Lower lobe of right lung (tissue), 2 donors: Measurements from ENCODE around the gene SMARCC2. TPM values are rescaled to one million over a fixed set of nuclear protein-coding genes. Genes with fewer than 3 reads are reported as not detected.
A peak's percentile ranks its signal among the peaks of the same experiment; 100 is the strongest.

Source experiments
- ATAC-seq, 2 donors: fragments of 200-7000 bp; cut with Tn5 transposase; one replicate each; pipeline ENCODE4 v1.9.1; 2020 to 2022; ENCODE audit warnings: mild to moderate bottlenecking in 2 of 2, moderate library complexity in 2 of 2
- DNase-seq: peaks from one replicate; pipeline ENCODE4 v3.0.0-alpha.2; 2020
- H3K27ac ChIP-seq: fragments of 200-600 bp; one replicate; pipeline ENCODE4 v1.8.0; 2022
- H3K27me3 ChIP-seq: fragments of 200-600 bp; one replicate; pipeline ENCODE4 v1.8.0; 2022; ENCODE audit warnings: low read depth
- H3K36me3 ChIP-seq: fragments of 200-600 bp; one replicate; pipeline ENCODE4 v1.8.0; 2022; ENCODE audit warnings: mild to moderate bottlenecking
- H3K4me1 ChIP-seq: fragments of 200-600 bp; one replicate; pipeline ENCODE4 v1.8.0; 2022
- H3K4me3 ChIP-seq: fragments of 200-600 bp; one replicate; pipeline ENCODE4 v1.8.0; 2022; ENCODE audit warnings: mild to moderate bottlenecking
- H3K9me3 ChIP-seq: fragments of 200-600 bp; one replicate; pipeline ENCODE4 v1.8.0; 2022
- CTCF ChIP-seq: fragments of 200-600 bp; IDR thresholded peaks from one replicate; pipeline ENCODE4 v1.8.0; 2022; ENCODE audit warnings: antibody characterized with exemption, mild to moderate bottlenecking
- intact Hi-C: fragments of 100-400 bp; cut with DNase I; formaldehyde crosslinking; loops from one replicate; pipeline ENCODE4 v1.11.0; 2022
- total RNA-seq: library from RNA; stranded (reverse); fragmentation: NEBNext Ultra II Directional; extraction: Animal tissue kit (Norgen Biotek cat#: 25700); gene quantifications from one replicate; pipeline ENCODE4 v1.2.1, GENCODE V29; 2021
- donor health status: DM: no; HTN: yes; CAD: no; lungs with severe emphysema.

SMARCC2 gene
- total RNA-seq, 1 donor from 2014 or later: 115 TPM

DNA sequence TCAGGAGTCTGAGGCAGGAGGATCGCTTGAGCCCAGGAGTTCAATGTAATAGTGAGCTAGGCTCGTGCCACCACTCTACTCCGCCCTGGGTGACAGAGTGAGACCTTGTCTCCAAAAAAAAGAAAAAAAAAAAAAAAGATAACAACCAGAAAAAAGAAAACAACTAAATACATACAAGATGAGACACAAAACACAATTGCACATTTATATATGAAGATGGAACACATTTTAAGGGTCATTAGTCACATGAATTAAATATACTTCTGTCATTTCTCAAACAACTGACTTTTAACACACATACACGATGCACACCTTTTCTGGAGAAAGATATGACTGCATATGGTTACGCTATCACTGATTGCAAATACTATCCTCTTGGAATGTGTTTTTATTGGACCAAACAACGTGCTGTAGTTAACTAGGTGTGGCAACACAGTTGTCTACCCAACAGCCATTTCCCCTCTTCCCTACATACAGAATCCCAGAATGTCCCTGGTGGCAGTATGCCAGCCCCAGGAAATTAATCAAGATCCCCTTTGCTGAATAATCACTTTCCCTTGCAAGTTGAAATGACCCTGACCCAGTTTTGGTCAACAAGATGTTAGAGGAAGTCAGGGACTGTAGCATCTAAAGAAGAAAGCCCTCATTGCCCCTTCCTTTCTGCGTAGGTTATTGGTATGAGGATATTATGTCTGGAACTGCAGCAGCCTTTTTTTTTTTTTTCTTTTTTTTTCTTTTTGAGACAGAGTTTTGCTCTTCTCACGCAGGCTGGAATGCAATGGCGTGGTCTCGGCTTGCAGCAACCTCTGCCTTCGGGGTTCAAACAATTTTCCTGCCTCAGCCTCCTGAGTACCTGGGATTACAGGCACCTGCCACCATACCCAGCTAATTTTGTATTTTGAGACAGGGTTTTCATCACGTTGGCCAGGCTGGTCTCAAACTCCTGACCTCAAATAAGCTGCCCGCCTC is 42.5 kb downstream of the SMARCC2 start:
- intact Hi-C loops: no loop called here
- DNase-seq: peak; percentile 22
- Histone ChIP-seq H3K4me1 (peaks cover 49% of the 10 kb centered on the region), H3K27me3 (no peaks in the 10 kb centered on the region), H3K9me3 (no peaks in the 10 kb centered on the region), H3K27ac (no peak overlapping the region), H3K4me3 (no peak overlapping the region), H3K36me3 (peaks cover 37% of the 10 kb centered on the region)
- no peak for TF ChIP-seq CTCF
- ATAC-seq: no peak

- Histone ChIP-seq H3K4me3 (no peak overlapping the region), H3K27ac (peak overlapping the region; percentile 73), H3K9me3 (no peaks in the 10 kb centered on the region), H3K27me3 (no peaks in the 10 kb centered on the region), H3K36me3 (peaks cover 51% of the 10 kb centered on the region), H3K4me1 (peaks cover 37% of the 10 kb centered on the region)
- no peak for ATAC-seq
- no peak for DNase-seq
- intact Hi-C loops: no loop called here
- no peak for TF ChIP-seq CTCF
Observed at GRCh38 chr12:56145217-56145616, 44.1 kb downstream of the SMARCC2 start.

GRCh38 chr12:56143870-56144269 is 45.4 kb downstream of the SMARCC2 start:
- Histone ChIP-seq H3K4me3 (no peak overlapping the region), H3K9me3 (no peaks in the 10 kb centered on the region), H3K27me3 (no peaks in the 10 kb centered on the region), H3K4me1 (peaks cover 37% of the 10 kb centered on the region), H3K36me3 (peaks cover 65% of the 10 kb centered on the region), H3K27ac (peak overlapping the region; percentile 73)
- DNase-seq (peak; percentile 41), ATAC-seq (peak; percentile 42 to 55)
- intact Hi-C loops: no loop called here
- TF ChIP-seq CTCF: no peak

DNA sequence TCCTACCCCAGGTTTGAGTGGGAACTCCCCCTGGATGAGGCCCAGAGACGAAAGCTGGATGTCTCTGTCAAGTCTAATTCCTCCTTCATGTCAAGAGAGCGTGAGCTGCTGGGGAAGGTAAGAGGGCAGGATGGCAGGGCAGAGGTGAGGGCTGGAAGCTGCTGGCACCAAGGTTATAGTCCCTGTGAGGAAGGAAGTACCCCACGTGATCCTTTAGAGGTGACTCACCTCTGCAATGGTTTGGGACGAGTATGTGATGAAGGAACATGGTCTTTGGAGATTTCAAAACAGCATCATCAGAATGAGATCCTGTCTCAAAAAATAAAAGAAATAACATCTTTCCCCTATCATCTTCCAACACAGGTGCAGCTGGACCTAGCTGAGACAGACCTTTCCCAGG is 46.1 kb downstream of the SMARCC2 start:
- Histone ChIP-seq H3K9me3 (no peaks in the 10 kb centered on the region), H3K27me3 (no peaks in the 10 kb centered on the region), H3K4me3 (no peak overlapping the region), H3K4me1 (peaks cover 37% of the 10 kb centered on the region), H3K27ac (peak overlapping the region; percentile 73), H3K36me3 (peaks cover 71% of the 10 kb centered on the region)
- ATAC-seq (no peak), DNase-seq (no peak)
- intact Hi-C loops: no loop called here
- TF ChIP-seq CTCF: no peak

- H3K36me3 ChIP-seq: peaks cover 82% of the 10 kb centered on the region
- intact Hi-C loops: no loop called here
Observed at GRCh38 chr12:56141946-56142784, 47.1 kb downstream of the SMARCC2 start.

More at GRCh38 chr12:56141946-56142784, 47.1 kb downstream of the SMARCC2 start:
- no peak for TF ChIP-seq CTCF
- Histone ChIP-seq H3K4me1 (peaks cover 32% of the 10 kb centered on the region), H3K27me3 (no peaks in the 10 kb centered on the region), H3K4me3 (no peak overlapping the region), H3K27ac (no peak overlapping the region), H3K9me3 (no peaks in the 10 kb centered on the region)
- ATAC-seq: peak in 1 of 2 donors; percentile 21
- DNase-seq: peak; percentile 38
